GM21576 (cell line): ENCODE results near the gene OARD1.

ENCODE experiments used
- ATAC-seq: cut with Tn5 transposase; IDR thresholded peaks from one replicate; pipeline ENCODE4 v1.9.1; 2021; ENCODE audit warnings: mild to moderate bottlenecking, moderate library complexity; ENCODE audit not compliant: unreplicated experiment

OARD1 gene

GRCh38 chr6:41050536-41050935, 21.6 kb downstream of the OARD1 start:
- no peak for ATAC-seq

GRCh38 chr6:41049955-41050354, 22.2 kb downstream of the OARD1 start:
- ATAC-seq = no peak

GRCh38 chr6:41049521-41049920, 22.6 kb downstream of the OARD1 start:
- ATAC-seq = no peak

- ATAC-seq = no peak
Observed at GRCh38 chr6:41047745-41048732, 24.1 kb downstream of the OARD1 start.

GRCh38 chr6:41047306-41047705, 24.9 kb downstream of the OARD1 start:
- no peak for ATAC-seq

GRCh38 chr6:41046084-41046483, 26.1 kb downstream of the OARD1 start:
- ATAC-seq = no peak

GRCh38 chr6:41045664-41046063, 26.5 kb downstream of the OARD1 start:
- no peak for ATAC-seq

GRCh38 chr6:41043151-41043550, 29.0 kb downstream of the OARD1 start:
- ATAC-seq = no peak

- ATAC-seq = no peak
Observed at GRCh38 chr6:41042226-41043055, 29.7 kb downstream of the OARD1 start, which contains the start of gene TSPO2. TSS of gene TSPO2 (plus strand) at chr6:41042467. CDS start at chr6:41042986, 519 bp downstream.

GRCh38 chr6:41040940-41041536, 31.1 kb downstream of the OARD1 start:
- ATAC-seq = no peak

- no peak for ATAC-seq
Observed at GRCh38 chr6:41040101-41040939, 31.8 kb downstream of the OARD1 start.

GRCh38 chr6:41039060-41039998, 32.8 kb downstream of the OARD1 start, which contains the start of gene UNC5CL:
TSS of gene UNC5CL (minus strand) at chr6:41039221. CDS start at chr6:41035074, 4,147 bp downstream.
- no peak for ATAC-seq

GRCh38 chr6:41038205-41038604, 34.0 kb downstream of the OARD1 start:
- ATAC-seq = no peak

- ATAC-seq = no peak
Observed at GRCh38 chr6:41037107-41037900, 34.9 kb downstream of the OARD1 start.

- no peak for ATAC-seq
Observed at GRCh38 chr6:41036601-41037000, 35.6 kb downstream of the OARD1 start.

- ATAC-seq = no peak
Observed at GRCh38 chr6:41036186-41036585, 36.0 kb downstream of the OARD1 start.

GRCh38 chr6:41033776-41034175, 38.4 kb downstream of the OARD1 start:
- ATAC-seq = no peak

GRCh38 chr6:41032830-41033229, 39.3 kb downstream of the OARD1 start:
- no peak for ATAC-seq
